Mucosa of descending colon (tissue), 3 donors: ENCODE results near the gene PAWR. TPM values are rescaled to one million over a fixed set of nuclear protein-coding genes. Genes with fewer than 3 reads are reported as not detected.
A peak's percentile ranks its signal among the peaks of the same experiment; 100 is the strongest.

ENCODE experiments used
- ATAC-seq: fragments of 200-7000 bp; cut with Tn5 transposase; one replicate; pipeline ENCODE4 v1.9.1; 2020; ENCODE audit warnings: mild to moderate bottlenecking, moderate library complexity
- DNase-seq, 3 donors: peaks; one replicate each; pipeline ENCODE4 v3.0.0-alpha.2; 2020
- H3K36me3 ChIP-seq: fragments of 200-600 bp; one replicate; pipeline ENCODE4 v1.8.0; 2021; ENCODE audit warnings: low read depth, mild to moderate bottlenecking
- H3K4me1 ChIP-seq: fragments of 200-600 bp; one replicate; pipeline ENCODE4 v1.8.0; 2021; ENCODE audit warnings: low read depth, mild to moderate bottlenecking
- H3K4me3 ChIP-seq: fragments of 200-600 bp; one replicate; pipeline ENCODE4 v1.8.0; 2021; ENCODE audit warnings: mild to moderate bottlenecking
- H3K9me3 ChIP-seq: fragments of 200-600 bp; one replicate; pipeline ENCODE4 v1.8.0; 2021; ENCODE audit warnings: mild to moderate bottlenecking
- CTCF ChIP-seq: fragments of 200-600 bp; IDR thresholded peaks from one replicate; pipeline ENCODE4 v1.8.0; 2022; ENCODE audit warnings: antibody characterized with exemption, mild to moderate bottlenecking
- intact Hi-C, 2 donors: fragments of 100-400 bp; cut with DNase I in 1 of 2; cut with micrococcal nuclease in 1 of 2; formaldehyde crosslinking; loops; one replicate each; pipeline versions ENCODE4 v1.11.0 to v1.11.1; 2022; cut with DNase I, micrococcal nuclease
- total RNA-seq, 3 donors: library from RNA; stranded (reverse); fragmentation: NEBNext Ultra II Directional in 2 of 3; extraction: Animal tissue kit (Norgen Biotek cat#: 25700) in 2 of 3; gene quantifications; one replicate each; pipeline versions ENCODE4 v1.2.1 to v1.2.4, GENCODE V29; 2021 to 2023
- donor health status: DM: no; HTN: no; CAD: no; lungs with moderate emphysema.
- donor health status: DM: no; HTN: no; CAD: no.
- donor health status: DM: no; HTN: yes; CAD: no.

PAWR gene
- total RNA-seq, 3 donors from 2014 or later = 93.0 to 170 (median 126) TPM

GRCh38 chr12:79689477-79690141 is 1.2 kb downstream of the PAWR start:
- peak; percentile 62 to 74 (median 73) for DNase-seq
- no peaks in the 10 kb centered on the region for H3K36me3 ChIP-seq
- TF ChIP-seq CTCF = no peak
- no peaks in the 10 kb centered on the region for H3K9me3 ChIP-seq
- peak overlapping the region; percentile 81 for H3K4me3 ChIP-seq
- peaks cover 14% of the 10 kb centered on the region for H3K4me1 ChIP-seq
- ATAC-seq = peak; percentile 20
- intact Hi-C loops = no loop called here

GRCh38 chr12:79689061-79689476 is 1.7 kb downstream of the PAWR start:
- Histone ChIP-seq H3K9me3 (no peaks in the 10 kb centered on the region), H3K4me3 (peak overlapping the region; percentile 81), H3K4me1 (peaks cover 14% of the 10 kb centered on the region), H3K36me3 (no peaks in the 10 kb centered on the region)
- ATAC-seq = no peak
- no peak for TF ChIP-seq CTCF
- no peak for DNase-seq
- intact Hi-C loops = no loop called here

- DNase-seq = no peak
- ATAC-seq = no peak
- peaks cover 14% of the 10 kb centered on the region for H3K4me1 ChIP-seq
- no peaks in the 10 kb centered on the region for H3K9me3 ChIP-seq
- intact Hi-C loops = no loop called here
- TF ChIP-seq CTCF = no peak
- H3K4me3 ChIP-seq = no peak overlapping the region
- no peaks in the 10 kb centered on the region for H3K36me3 ChIP-seq
Measured at GRCh38 chr12:79688376-79689060, 2.2 kb downstream of the PAWR start.

DNA sequence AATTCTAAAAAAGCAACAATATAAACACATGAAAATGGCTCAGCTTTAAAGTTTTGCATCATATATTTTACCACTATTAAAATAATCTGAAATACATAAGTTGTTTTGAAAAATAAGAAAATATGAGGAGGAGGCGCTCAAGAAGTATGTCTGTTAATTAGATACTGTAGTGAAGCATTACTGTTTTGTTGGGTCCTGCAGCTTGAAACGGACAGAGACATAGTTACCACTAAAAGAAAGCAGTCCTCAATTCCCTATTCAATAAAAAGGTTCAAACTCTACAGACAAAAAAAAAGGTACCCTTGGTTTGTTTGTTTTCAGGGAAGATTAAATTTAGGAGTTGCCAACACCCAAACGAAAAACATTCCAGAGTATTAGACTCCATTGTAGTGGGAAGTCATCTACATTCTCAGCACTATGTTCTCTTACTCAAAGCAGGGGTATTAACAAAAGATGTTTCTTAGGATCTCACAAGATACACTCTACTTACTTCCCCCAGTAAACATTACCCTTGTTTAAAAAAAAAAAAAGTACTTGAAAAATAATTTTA is 3.0 kb downstream of the PAWR start:
- intact Hi-C loops = no loop called here
- Histone ChIP-seq H3K4me1 (peaks cover 10% of the 10 kb centered on the region), H3K9me3 (no peaks in the 10 kb centered on the region), H3K36me3 (no peaks in the 10 kb centered on the region), H3K4me3 (no peak overlapping the region)
- DNase-seq = no peak
- TF ChIP-seq CTCF = no peak
- ATAC-seq = no peak

DNA sequence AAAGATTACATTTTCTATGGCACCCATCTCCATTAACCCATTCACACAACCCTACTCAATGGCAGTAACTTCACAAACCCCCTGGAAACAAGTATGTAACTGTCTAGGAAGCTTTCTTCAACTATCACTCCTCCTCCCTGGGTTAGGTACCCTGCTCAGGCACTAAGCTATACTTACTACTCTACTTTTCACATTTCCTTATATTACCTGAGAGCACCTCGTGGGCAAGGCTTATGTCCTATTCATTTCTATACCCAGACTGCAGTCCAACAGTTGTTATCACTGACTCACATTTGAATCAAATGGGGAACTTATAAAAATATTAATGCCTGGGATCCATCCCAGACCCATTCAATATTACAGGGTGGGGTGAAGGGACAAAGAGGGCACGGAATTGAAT is 4.6 kb downstream of the PAWR start:
- H3K4me1 ChIP-seq = peaks cover 7% of the 10 kb centered on the region
- ATAC-seq = no peak
- no peak overlapping the region for H3K4me3 ChIP-seq
- DNase-seq = no peak
- no peaks in the 10 kb centered on the region for H3K36me3 ChIP-seq
- H3K9me3 ChIP-seq = no peaks in the 10 kb centered on the region
- TF ChIP-seq CTCF = no peak
- intact Hi-C loops = no loop called here
